ENCODE results near the gene SUSD2.
"Not testable (repeated sequence)": the region's sequence is repeated elsewhere in the genome, so short reads cannot be mapped to it uniquely, and the experiment has no call there.

SUSD2 gene

GRCh38 chr22:24205438-24206195 lies 24.3 kb downstream of the SUSD2 start:
- Histone ChIP-seq H3K9ac (ENCODE audit: low read length) (no peak overlapping the region), H2AFZ (ENCODE audit: low read depth, low read length) (no peak overlapping the region), H3K9me3 (ENCODE audit: insufficient read depth, low read length) (0 out of 2 replicates have a peak, but pooled peaks cover 4% of the 10 kb centered on the region), H3K4me3 (ENCODE audit: low read length) (no peak overlapping the region), H3K36me3 (replicated peaks; ENCODE audit: low read depth, low read length) (no peaks in the 10 kb centered on the region), H4K20me1 (ENCODE audit: insufficient read depth, low read length) (no peaks in the 10 kb centered on the region), H3K27me3 (ENCODE audit: low read depth, low read length) (peaks cover 5% of the 10 kb centered on the region; the same call in 1 of the 2 replicates), H3K4me1 (ENCODE audit: low read length) (no peaks in the 10 kb centered on the region), H3K4me2 (ENCODE audit: low read length) (no peak overlapping the region), H3K27ac (ENCODE audit: low read length) (no peak overlapping the region), H3K79me2 (ENCODE audit: low read length) (no peaks in the 10 kb centered on the region)
- TF ChIP-seq EZH2phosphoT487 (IDR thresholded peaks at IDR 0.05; ENCODE audit: low read depth) = no peak
- no peak for TF ChIP-seq CTCF (IDR thresholded peaks at IDR 0.05; ENCODE audit: low read depth, low read length)

DNA sequence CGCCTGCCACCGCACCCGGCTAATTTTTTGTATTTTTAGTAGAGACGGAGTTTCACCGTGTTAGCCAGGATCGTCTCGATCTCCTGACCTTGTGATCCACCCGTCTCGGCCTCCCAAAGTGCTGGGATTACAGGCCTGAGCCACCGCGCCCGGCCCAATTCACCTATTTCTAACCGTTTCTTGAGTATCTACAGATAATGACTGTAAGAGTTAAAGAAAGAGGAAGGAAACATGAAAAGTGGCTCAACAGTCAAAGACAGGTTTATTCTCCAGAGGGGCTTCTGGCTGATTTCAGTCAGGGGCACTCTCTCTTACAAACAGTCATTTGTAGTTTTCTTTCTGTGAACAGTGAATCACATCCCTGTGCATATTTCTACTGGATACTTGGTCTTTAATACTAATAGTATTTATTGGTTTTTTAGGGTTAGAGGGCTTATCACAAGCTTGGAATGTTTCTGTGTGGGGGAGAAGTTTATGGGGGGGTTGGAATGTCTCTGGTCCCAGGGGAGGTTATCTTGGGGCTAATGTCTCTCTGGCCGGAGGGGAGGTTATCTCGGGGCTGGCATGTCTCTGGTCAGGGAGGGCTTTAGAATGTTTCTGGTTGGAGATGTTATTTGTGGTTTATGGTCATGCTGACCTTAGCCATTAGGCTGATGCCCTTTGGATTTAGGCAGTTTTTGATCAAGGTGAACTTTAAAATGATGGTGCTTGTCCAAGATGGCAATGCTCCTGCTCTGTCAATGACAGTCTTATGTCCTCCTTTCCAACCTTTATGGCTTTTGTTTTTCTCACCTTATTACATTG lies 25.4 kb downstream of the SUSD2 start:
- not testable (repeated sequence) for H3K79me2 ChIP-seq (ENCODE audit: low read length); H4K20me1 ChIP-seq (ENCODE audit: insufficient read depth, low read length); H3K27me3 ChIP-seq (ENCODE audit: low read depth, low read length); H3K36me3 ChIP-seq (replicated peaks; ENCODE audit: low read depth, low read length); H3K4me3 ChIP-seq (ENCODE audit: low read length); H3K4me2 ChIP-seq (ENCODE audit: low read length); H2AFZ ChIP-seq (ENCODE audit: low read depth, low read length); H3K9ac ChIP-seq (ENCODE audit: low read length); H3K4me1 ChIP-seq (ENCODE audit: low read length); H3K27ac ChIP-seq (ENCODE audit: low read length); H3K9me3 ChIP-seq (ENCODE audit: insufficient read depth, low read length)

- H3K4me1 ChIP-seq (ENCODE audit: low read length) = peaks cover 4% of the 10 kb centered on the region
- no peak overlapping the region for H3K27ac ChIP-seq (ENCODE audit: low read length)
- 0 out of 2 replicates have a peak, but pooled peaks cover 4% of the 10 kb centered on the region for H3K9me3 ChIP-seq (ENCODE audit: insufficient read depth, low read length)
- H3K79me2 ChIP-seq (ENCODE audit: low read length) = no peaks in the 10 kb centered on the region
- H2AFZ ChIP-seq (ENCODE audit: low read depth, low read length) = no peak overlapping the region
- TF ChIP-seq EZH2phosphoT487 (IDR thresholded peaks at IDR 0.05; ENCODE audit: low read depth) (no peak), CTCF (IDR thresholded peaks at IDR 0.05; ENCODE audit: low read depth, low read length) (no peak)
- no peaks in the 10 kb centered on the region for H3K36me3 ChIP-seq (replicated peaks; ENCODE audit: low read depth, low read length)
- no peaks in the 10 kb centered on the region for H4K20me1 ChIP-seq (ENCODE audit: insufficient read depth, low read length)
- no peak overlapping the region for H3K9ac ChIP-seq (ENCODE audit: low read length)
- H3K4me3 ChIP-seq (ENCODE audit: low read length) = no peak overlapping the region
- no peaks in the 10 kb centered on the region; the same call in 1 of the 2 replicates for H3K27me3 ChIP-seq (ENCODE audit: low read depth, low read length)
- H3K4me2 ChIP-seq (ENCODE audit: low read length) = no peak overlapping the region
Observed at GRCh38 chr22:24207264-24208011, 26.2 kb downstream of the SUSD2 start.

DNA sequence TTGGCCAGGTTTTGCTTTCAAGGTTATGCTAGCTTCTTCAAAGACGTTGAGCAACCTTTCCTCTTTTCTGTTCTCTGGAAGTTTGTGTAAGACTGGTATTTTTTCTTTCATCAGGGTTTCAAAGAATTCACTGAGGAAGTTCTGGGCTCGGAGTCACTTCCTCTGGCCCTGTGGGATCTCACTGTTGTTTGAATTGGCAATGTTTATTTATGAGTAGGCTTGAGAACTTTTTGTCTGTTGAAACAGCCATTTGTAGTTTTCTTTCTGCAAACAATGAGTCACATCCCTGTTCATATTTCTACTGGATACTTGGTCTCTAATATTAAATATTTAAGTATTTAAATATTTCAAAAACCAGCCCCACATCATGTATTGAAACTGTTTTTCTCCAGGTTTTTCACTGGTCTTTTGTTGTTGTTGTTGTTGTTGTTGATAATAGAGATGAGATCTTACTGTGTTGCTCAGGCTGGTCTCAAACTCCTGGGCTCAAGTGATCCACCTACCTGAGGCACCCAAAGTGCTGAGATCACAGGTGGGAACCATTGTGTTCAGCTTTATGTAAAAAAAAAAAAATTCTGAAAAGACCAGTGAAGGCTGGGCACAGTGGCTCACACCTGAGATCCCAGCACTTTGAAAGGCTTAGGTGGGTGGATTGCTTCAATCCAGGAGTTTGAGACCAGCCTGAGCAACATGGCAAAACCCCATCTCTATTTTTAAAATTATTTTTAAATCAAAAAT lies 26.9 kb downstream of the SUSD2 start:
- no peaks in the 10 kb centered on the region for H4K20me1 ChIP-seq (ENCODE audit: insufficient read depth, low read length)
- H3K27me3 ChIP-seq (ENCODE audit: low read depth, low read length) = no peaks in the 10 kb centered on the region; the same call in 1 of the 2 replicates
- no peaks in the 10 kb centered on the region for H3K36me3 ChIP-seq (replicated peaks; ENCODE audit: low read depth, low read length)
- H3K9me3 ChIP-seq (ENCODE audit: insufficient read depth, low read length) = 0 out of 2 replicates have a peak, but pooled peaks cover 4% of the 10 kb centered on the region
- peaks cover 5% of the 10 kb centered on the region for H3K4me1 ChIP-seq (ENCODE audit: low read length)
- H3K27ac ChIP-seq (ENCODE audit: low read length) = no peak overlapping the region
- H3K4me3 ChIP-seq (ENCODE audit: low read length) = no peak overlapping the region
- no peak overlapping the region for H3K9ac ChIP-seq (ENCODE audit: low read length)
- no peak for TF ChIP-seq CTCF (IDR thresholded peaks at IDR 0.05; ENCODE audit: low read depth, low read length)
- TF ChIP-seq EZH2phosphoT487 (IDR thresholded peaks at IDR 0.05; ENCODE audit: low read depth) = no peak
- no peaks in the 10 kb centered on the region for H3K79me2 ChIP-seq (ENCODE audit: low read length)
- H2AFZ ChIP-seq (ENCODE audit: low read depth, low read length) = no peak overlapping the region
- no peak overlapping the region for H3K4me2 ChIP-seq (ENCODE audit: low read length)
